Prostate gland (tissue), 2 donors: Measurements from ENCODE around the gene TMEM242.

Source experiments
- CTCF ChIP-seq, 4 experiments: fragments of 200-600 bp in 2 of 4; fragments of 450-650 bp in 2 of 4; sonication (generic) in 2 of 4; IDR thresholded peaks; 1 replicate in 3 of 4; 2 replicates in 1 of 4; pipeline ENCODE4 v1.5.1; 2016 to 2019; ENCODE audit warnings: antibody characterized with exemption in 4 of 4, mild to moderate bottlenecking in 2 of 4, moderate library complexity in 2 of 4
- POLR2A ChIP-seq: fragments of 450-650 bp; IDR thresholded peaks from one replicate; pipeline ENCODE4 v1.6.1; 2016; ENCODE audit warnings: antibody characterized with exemption, mild to moderate bottlenecking
- POLR2AphosphoS5 ChIP-seq: sonication (generic); formaldehyde crosslinking; IDR thresholded peaks from one replicate; pipeline ENCODE4 v1.6.1; 2017; ENCODE audit warnings: antibody characterized with exemption

- TF ChIP-seq CTCF (IDR thresholded peaks at IDR 0.05) (peak in 3 of 4 experiments; percentile 16 to 51 (median 41)), POLR2AphosphoS5 (peak; percentile 89), POLR2A (peak; percentile 76)
Measured at GRCh38 chr6:157323255-157323965, at the start of gene TMEM242.
